ENCODE measurements around the gene MYORG. TPM values are rescaled to one million over a fixed set of nuclear protein-coding genes. Genes with fewer than 3 reads are reported as not detected.
A peak's percentile ranks its signal among the peaks of the same experiment; 100 is the strongest.

Gene MYORG
- total RNA-seq (2014; rRNA removed; shearing (Covaris generic)) = 0.80 and 0.92 TPM in 2 replicates

DNA sequence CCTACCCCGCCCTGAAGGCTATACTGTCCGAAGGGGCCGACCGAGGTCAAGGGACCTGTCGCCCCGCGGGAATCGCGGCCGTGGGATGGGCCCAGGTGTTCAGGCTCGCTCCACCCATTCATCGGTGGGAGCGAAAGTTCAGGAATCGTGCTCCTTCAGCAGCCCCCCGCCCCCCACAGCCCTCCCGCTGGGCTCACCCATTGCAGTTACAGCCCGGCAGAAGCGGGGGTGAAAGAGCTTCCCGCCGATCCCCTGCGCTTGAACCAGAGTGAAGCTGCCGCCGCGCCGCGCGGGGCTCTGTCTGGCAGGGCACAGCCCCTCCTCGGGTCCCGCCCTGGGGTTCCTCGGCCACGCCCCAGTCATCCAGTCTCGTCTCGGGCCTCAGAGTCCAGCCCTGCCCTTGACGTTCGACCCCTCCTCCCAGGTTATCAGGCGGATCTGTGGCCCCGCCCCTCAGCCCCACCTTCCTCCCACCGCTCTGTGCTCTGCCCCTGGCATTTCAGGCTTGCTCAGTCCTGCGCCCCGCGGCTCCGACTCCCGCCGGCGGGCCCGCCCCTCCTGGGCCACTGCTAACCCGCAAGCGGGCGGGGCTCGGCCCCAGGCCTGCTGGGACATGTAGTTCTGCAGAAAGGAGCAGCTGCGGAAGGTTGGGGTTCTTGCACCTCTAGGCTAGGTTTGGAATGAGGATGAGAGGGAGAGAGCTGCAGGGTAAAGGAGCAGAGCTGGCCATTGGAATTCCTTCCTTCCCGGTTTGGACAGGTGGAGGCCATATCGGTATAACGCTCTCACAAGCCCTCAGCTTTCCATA is at the start of gene MYORG:
TSS of gene MYORG (minus strand) at position 303 of the 808 bp plus-strand sequence. CDS start 3,955 bp downstream, outside the sequence.
- peak; percentile 94 for DNase-seq (ENCODE audit: low spot score)
- in situ Hi-C loops (cut with HindIII; ENCODE audit: low sequenced_read_pairs) = no loop called here

DNA sequence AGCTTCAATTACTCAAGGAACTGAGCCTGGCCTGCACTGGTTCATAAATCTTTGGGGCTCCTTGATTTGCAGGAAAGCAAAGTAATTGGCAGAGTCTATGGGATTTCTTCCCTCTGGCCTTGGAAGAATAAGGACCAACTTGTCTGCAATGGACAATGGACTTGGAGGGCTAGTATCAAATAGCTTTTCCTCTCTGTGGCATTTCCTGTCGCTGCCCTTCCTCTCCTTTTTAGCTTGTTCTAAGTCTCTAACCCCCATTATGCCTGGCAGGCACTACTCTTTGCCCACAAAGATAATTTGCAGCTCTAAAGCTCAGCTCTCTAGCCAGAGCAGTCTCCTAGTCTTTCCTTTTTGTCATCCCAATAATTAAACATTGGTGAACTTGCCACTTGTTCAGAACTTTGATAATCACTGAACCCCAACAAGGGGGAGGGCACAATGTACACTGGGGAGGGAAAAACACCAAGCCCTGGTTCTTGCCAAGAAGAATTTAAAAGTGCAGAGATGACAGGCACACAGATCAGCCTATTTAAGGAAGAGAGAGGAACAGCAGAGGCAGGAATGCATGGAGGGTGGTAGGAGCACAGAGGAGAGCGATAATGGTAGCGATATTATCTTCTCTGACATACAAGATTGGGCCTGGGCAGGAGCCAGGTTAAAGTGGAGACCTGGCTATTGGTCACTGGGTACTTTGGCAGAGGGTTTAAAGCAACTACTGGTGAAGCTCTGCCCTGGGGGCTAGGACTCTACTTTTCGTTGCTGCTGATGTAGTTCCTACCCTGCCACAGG is 43.2 kb upstream of the MYORG start:
- in situ Hi-C loops (cut with HindIII; ENCODE audit: low sequenced_read_pairs) = loop anchor here (5.0 kb wide), 1 partner anchor 82 kb away; no protein-coding TSS in a partner anchor
- DNase-seq (ENCODE audit: low spot score) = no peak

DNA sequence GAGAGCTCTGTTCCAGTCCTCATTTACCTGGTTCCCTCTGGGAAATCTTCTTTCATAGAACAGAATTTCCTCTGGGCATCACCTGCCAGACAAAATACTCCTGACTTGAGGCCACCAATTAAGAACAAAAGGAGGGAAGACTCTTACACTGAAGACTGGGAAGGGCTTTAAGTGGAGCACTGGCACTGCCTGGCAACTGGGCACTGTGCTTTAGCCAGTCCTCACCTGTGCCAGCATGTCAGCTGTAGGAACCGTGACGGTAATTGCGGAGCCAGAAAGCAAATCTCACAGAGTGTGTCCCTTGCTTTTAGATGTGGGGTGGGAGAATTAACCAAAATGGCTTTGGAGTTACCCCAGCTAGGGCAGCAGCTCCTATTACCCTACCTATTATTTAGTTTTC is 41.0 kb upstream of the MYORG start:
- peak; percentile 78 for DNase-seq (ENCODE audit: low spot score)
- in situ Hi-C loops (cut with HindIII; ENCODE audit: low sequenced_read_pairs) = loop anchor here (5.0 kb wide), 1 partner anchor 85 kb away; no protein-coding TSS in a partner anchor

DNA sequence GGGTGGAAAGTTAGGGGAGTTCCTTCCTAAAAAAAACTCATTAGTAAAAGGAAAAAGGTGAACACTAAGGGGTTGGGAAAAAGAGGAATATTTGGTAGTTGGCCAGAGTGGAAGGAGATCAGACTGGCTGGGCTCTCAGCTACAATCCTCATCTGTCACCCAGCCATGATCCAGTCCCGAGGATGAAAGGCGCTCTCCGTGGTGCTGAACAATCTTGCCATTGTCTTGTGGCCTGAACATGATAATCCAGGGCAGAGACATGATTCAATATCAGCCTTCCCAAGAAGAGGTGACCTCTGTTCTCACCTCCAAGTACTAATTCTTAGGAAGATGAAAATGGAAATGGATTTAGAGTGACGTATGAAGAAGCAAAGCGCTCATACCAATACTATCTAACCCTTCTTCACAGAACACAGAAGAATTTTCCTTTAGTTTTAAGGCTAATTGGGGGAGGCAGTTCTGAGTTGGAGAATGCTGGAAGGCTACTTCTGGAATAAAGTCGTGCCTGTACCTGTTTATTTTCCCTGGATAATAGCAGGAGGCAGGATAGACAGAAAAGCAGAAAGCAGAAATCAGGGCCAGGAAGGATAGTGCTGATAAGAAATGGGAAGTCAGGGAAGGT is 36.6 kb upstream of the MYORG start:
- in situ Hi-C loops (cut with HindIII; ENCODE audit: low sequenced_read_pairs) = no loop called here
- DNase-seq (ENCODE audit: low spot score) = no peak

- in situ Hi-C loops (cut with HindIII; ENCODE audit: low sequenced_read_pairs) = no loop called here
- DNase-seq (ENCODE audit: low spot score) = no peak
Measured at GRCh38 chr9:34412336-34412735, 35.6 kb upstream of the MYORG start.

DNA sequence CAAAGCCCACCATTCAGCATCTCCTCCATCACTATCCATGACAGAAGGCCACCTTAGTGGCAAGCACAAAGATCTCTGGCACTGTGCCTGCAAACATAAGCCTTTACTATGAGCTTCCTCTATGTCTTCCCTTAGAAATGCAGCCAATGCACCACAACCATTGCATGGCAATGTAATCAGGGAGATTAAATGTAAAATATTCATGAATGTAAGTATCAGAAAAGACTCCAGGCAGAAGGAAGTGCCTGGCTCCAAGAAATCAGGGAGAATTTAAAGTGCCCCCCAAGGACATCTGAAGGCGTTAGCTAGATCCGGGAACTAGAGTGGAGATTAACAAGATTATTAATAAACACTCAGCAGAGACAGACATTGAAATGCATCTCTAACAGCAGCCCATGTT is 32.5 kb upstream of the MYORG start:
- peak; percentile 29 for DNase-seq (ENCODE audit: low spot score)
- in situ Hi-C loops (cut with HindIII; ENCODE audit: low sequenced_read_pairs) = no loop called here

GRCh38 chr9:34408173-34408572 is 31.5 kb upstream of the MYORG start:
- in situ Hi-C loops (cut with HindIII; ENCODE audit: low sequenced_read_pairs) = no loop called here
- peak; percentile 53 for DNase-seq (ENCODE audit: low spot score)

- in situ Hi-C loops (cut with HindIII; ENCODE audit: low sequenced_read_pairs) = no loop called here
Measured at GRCh38 chr9:34406219-34406618, 29.5 kb upstream of the MYORG start.

DNA sequence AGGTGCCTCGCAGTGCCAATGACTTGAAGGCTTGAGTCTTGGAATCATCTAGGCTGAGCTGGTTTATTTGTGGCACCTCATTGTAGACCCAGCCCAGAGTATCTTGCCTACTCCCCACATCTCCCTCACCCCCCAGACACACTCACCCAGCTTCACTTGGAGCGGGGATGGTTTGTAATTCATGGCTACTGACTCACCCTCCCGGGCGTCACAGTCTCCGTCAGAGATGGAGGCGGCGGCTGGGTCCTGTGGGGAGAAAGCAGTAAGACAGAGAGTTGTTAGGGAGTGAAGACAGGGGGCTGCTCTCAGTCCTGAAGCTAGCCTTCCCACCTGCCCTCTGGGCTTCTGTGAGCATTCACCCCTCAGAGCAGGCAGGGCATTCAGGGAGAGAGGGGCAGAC is 29.0 kb upstream of the MYORG start:
- DNase-seq (ENCODE audit: low spot score) = no peak
- in situ Hi-C loops (cut with HindIII; ENCODE audit: low sequenced_read_pairs) = no loop called here

More at GRCh38 chr9:34406219-34406618, 29.5 kb upstream of the MYORG start:
- DNase-seq (ENCODE audit: low spot score) = no peak

GRCh38 chr9:34403554-34404380 is 27.1 kb upstream of the MYORG start:
- peak; percentile 83 for DNase-seq (ENCODE audit: low spot score)
- in situ Hi-C loops (cut with HindIII; ENCODE audit: low sequenced_read_pairs) = no loop called here

DNA sequence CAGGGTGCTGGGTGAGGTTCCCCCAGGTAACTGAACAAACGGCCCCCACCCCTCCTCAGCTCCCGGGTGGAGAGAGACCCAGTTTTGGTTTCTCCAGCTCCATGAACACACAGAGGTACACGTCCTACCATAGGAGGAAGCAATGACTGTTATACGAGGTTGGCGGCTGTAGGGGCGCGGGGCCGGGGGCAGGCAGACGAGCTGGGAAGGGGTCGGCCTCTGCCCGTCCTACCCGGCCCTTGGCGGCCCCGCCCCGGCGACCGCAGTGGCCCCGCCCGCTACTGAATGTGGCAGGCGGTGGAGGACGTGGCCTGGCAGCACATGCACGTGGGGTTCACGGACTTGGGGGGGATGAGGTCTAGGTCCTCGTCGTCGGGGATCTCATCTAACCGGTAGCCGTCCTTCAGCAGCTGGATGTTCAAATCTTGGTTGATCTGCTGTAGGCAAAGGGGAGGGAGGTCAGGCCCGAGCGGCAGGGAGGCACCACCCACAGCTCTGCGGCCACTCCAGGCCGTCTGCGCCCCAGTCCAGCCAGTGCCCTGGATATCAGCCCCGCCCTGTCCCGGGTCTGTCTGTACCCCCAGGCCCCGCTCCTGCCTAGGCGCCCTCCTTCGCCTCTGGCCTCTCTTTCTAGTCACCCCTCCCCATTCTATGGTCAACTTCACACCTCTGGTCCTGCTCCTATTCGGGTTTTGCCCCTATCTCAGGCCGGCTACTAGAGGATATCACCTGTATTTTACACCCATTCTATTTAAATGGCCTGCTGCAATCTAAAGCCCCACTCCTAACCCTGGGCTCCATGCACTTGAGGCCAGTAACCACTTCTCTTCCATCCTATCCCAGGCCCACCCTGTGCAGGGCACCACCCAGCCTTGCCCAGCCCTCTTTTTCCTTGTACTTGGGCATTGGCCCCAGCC is 24.2 kb upstream of the MYORG start:
- no peak for DNase-seq (ENCODE audit: low spot score)
- in situ Hi-C loops (cut with HindIII; ENCODE audit: low sequenced_read_pairs) = no loop called here

GRCh38 chr9:34400275-34400674 is 23.6 kb upstream of the MYORG start:
- in situ Hi-C loops (cut with HindIII; ENCODE audit: low sequenced_read_pairs) = no loop called here
- DNase-seq (ENCODE audit: low spot score) = no peak

DNA sequence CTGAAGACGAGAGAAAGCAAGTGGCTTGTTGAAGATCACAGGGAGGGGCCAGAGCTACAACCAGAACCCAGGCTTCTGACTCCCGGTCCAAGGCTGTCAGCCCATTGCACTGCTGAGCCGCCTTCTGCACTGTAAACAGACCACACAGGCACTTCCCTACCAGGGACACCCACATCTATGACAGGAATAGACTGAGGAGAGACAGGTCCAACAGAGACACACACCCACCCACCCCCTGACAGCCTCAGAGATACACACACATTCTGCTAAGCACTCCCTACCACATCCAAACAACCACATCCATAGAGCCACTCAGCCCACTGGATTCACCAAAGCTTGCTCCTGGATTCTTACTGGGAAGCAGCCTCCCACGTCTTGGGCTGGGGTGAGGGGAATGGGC is 23.0 kb upstream of the MYORG start:
- DNase-seq (ENCODE audit: low spot score) = no peak
- in situ Hi-C loops (cut with HindIII; ENCODE audit: low sequenced_read_pairs) = no loop called here

- in situ Hi-C loops (cut with HindIII; ENCODE audit: low sequenced_read_pairs) = no loop called here
- DNase-seq (ENCODE audit: low spot score) = no peak
Measured at GRCh38 chr9:34398875-34399274, 22.2 kb upstream of the MYORG start.

DNA sequence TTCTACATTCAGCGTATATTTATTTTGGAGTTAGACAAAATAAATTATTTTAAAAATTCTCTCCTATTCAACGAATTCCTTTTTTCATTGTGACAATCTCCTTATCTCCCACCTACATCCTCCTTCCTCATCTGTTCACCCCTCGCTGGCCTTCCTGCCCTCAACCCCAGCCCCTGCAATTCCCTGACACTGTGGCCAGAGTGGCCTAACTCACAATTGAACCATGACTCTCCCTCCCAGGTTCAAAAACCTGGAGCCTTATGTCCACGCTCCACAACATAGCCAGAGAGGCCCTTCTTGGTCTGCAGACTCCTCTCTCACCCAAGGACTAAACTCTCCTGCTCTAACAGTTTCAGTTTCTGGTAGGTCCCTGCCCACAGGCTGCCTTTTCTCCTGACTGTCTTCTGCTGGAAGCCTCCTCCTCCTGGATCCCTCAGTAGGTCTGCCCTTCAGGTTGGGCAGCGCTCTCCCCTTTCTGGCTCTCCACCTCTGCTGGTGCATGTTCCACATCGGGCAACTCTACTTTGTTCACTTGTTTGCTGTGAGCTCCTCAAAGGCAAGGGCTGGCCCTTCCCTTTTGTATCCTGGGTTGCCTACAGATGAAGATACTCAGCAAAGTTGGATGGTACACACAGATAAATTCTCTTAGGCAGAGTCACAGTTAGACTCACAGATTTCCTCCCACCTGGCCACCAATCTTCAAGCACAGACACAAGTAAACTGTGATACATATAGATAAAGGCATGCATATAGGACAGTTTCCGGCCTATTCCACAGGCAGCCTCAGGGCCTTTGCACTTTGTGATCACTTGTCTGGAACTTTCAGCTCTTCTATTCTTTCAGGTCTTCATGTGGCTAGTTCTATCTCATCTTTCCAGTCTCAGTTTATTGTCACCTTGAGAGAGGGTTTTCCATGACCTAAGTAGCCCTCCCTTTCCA is 19.8 kb upstream of the MYORG start:
- in situ Hi-C loops (cut with HindIII; ENCODE audit: low sequenced_read_pairs) = no loop called here

GRCh38 chr9:34392511-34392910 is 15.8 kb upstream of the MYORG start:
- in situ Hi-C loops (cut with HindIII; ENCODE audit: low sequenced_read_pairs) = no loop called here
- DNase-seq (ENCODE audit: low spot score) = no peak

More for the DNA sequence above, 19.8 kb upstream of the MYORG start:
- no peak for DNase-seq (ENCODE audit: low spot score)

GRCh38 chr9:34387239-34387638 is 10.5 kb upstream of the MYORG start:
- no peak for DNase-seq (ENCODE audit: low spot score)
- in situ Hi-C loops (cut with HindIII; ENCODE audit: low sequenced_read_pairs) = no loop called here

Measured in G401 (cell line).